ENCODE measurements around the gene PGM2.

The PGM2 gene

DNA sequence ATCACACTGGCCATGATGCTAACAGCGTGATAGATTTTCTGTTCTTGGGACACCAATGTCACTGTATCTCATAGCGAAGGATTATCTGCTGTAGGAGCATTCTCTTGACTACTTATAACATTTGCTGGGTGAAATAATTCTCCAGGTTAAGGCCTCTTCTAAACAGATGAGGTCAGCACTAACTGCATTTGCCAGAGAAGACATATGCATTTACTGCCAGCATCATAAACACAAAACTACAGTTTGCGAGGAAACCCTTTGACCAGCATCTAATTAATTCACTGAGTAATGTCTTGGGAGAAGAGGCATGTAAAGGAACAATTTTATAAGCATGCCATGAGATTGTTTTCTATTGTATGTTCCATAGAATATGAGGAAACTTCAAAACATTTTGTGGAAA, 78.3 kb downstream of the PGM2 start:
- no peak for DNase-seq

- DNase-seq = no peak
Observed at GRCh38 chr4:37905533-37906169, 79.2 kb downstream of the PGM2 start.

- no peak for DNase-seq
Observed at GRCh38 chr4:37908488-37909331, 82.2 kb downstream of the PGM2 start.

DNA sequence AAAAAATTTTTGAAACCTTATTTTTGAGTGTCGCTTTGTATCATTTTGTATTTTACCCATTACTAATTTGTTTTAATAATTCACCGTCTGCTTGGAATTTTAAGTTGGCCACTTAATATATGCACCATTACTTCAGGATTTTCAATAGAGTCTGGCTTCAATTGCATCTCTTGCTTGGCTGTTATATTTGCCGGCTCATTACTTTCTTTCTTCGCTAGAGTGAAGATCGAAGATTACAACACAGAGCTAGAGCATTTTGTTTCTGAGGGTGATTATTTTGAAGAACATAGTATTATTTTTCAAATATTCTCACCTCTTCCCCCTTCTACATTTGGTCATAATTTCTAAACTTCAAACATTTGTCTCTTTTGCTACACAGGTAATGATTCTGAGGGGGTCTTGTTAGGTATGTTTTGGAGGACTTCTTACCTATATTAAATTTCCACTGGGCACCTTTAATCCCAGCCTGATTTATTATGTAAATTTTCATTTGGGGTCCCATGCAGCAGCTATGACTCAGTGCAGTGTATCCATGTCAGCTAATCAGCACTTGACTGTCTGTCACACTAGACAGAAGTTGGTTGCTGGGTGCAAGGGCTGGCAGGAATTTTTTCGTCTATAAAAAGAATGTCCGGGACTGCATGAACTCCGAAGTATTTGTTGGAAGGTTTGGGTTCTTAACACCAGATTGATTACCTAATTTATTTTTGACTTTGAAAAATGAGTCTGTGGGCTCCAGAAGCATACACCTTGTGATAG, 83.0 kb downstream of the PGM2 start:
- DNase-seq = no peak

DNA sequence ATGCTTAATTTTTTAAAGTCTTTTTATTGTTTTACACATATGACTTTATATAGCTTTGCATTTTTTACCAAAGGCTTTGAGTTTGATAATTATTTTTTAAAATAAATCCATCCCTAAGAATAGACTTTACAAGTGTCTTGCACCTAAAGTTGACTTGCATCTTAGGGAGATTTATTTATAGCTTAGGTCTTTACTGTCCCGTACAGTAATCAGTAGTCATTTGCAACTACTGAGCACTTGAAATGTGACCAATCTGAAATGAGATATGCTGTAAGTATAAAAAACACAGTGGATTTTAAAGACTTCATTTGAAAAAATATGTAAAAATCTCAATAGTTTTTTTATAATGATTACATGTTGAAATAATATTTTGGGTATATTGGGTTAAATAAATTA, 83.6 kb downstream of the PGM2 start:
- DNase-seq = no peak
